Neural progenitor cell (in vitro differentiated cells): Measurements from ENCODE around the gene AZU1. TPM values are rescaled to one million over a fixed set of nuclear protein-coding genes. Genes with fewer than 3 reads are reported as not detected.

Experiments
- DNase-seq: peaks from one replicate; pipeline ENCODE4 v3.0.0-alpha.2; 2016; ENCODE audit warnings: low spot score
- H2AFZ ChIP-seq: fragments of 200-600 bp; sonication (generic); replicated peaks from 2 replicates; pipeline ENCODE4 v1.6.1; 2016; ENCODE audit warnings: antibody characterized with exemption
- H3F3A ChIP-seq: fragments of 200-600 bp; sonication (generic); 2 replicates; pipeline ENCODE4 v1.6.1; 2016; ENCODE audit warnings: antibody characterized with exemption, low read depth
- H3K27ac ChIP-seq: fragments of 200-600 bp; sonication (generic); 2 replicates; pipeline ENCODE4 v1.5.1; 2016; ENCODE audit warnings: mild to moderate bottlenecking
- H3K27me3 ChIP-seq: fragments of 200-600 bp; sonication (generic); 2 replicates; pipeline ENCODE4 v1.6.1; 2016; ENCODE audit warnings: mild to moderate bottlenecking, moderate library complexity
- H3K36me3 ChIP-seq: fragments of 200-600 bp; sonication (generic); 2 replicates; pipeline ENCODE4 v1.5.1; 2016
- H3K4me1 ChIP-seq: fragments of 200-600 bp; sonication (generic); 2 replicates; pipeline ENCODE4 v1.6.1; 2016; ENCODE audit warnings: mixed run types
- H3K4me2 ChIP-seq: fragments of 200-600 bp; sonication (generic); 2 replicates; pipeline ENCODE4 v1.6.1; 2016
- H3K4me3 ChIP-seq: fragments of 200-600 bp; sonication (generic); 2 replicates; pipeline ENCODE4 v1.5.1; 2016
- H3K79me2 ChIP-seq: fragments of 200-600 bp; sonication (generic); 2 replicates; pipeline ENCODE4 v1.6.1; 2016; ENCODE audit warnings: low read depth
- H3K9ac ChIP-seq: fragments of 200-600 bp; sonication (generic); 2 replicates; pipeline ENCODE4 v1.6.1; 2016
- H3K9me3 ChIP-seq: fragments of 200-600 bp; sonication (generic); 2 replicates; pipeline ENCODE4 v1.5.1; 2016; ENCODE audit warnings: low read depth
- H4K20me1 ChIP-seq: fragments of 200-600 bp; sonication (generic); 2 replicates; pipeline ENCODE4 v1.6.1; 2016; ENCODE audit warnings: low read depth
- H3K27ac Mint-ChIP-seq: 3 replicates; pipeline ENCODE4 v1.8.0; 2021; ENCODE audit warnings: mixed read lengths
- H3K27me3 Mint-ChIP-seq: 2 replicates; pipeline ENCODE4 v1.8.0; 2022; ENCODE audit warnings: low read depth, mild to moderate bottlenecking, inconsistent platforms, moderate library complexity, mixed read lengths; ENCODE audit not compliant: insufficient read depth
- H3K36me3 Mint-ChIP-seq: 3 replicates; pipeline ENCODE4 v1.8.0; 2021; ENCODE audit warnings: mixed read lengths
- H3K4me1 Mint-ChIP-seq: 3 replicates; pipeline ENCODE4 v1.8.0; 2021; ENCODE audit warnings: mixed read lengths
- H3K4me3 Mint-ChIP-seq: 3 replicates; pipeline ENCODE4 v1.8.0; 2021; ENCODE audit warnings: mild to moderate bottlenecking, moderate library complexity, mixed read lengths
- H3K9me3 Mint-ChIP-seq: 3 replicates; pipeline ENCODE4 v1.8.0; 2020; ENCODE audit warnings: mixed read lengths
- EZH2 ChIP-seq: fragments of 200-600 bp; sonication (generic); IDR thresholded peaks from 2 replicates; pipeline ENCODE4 v1.6.1; 2017; ENCODE audit warnings: antibody characterized with exemption, mild to moderate bottlenecking, moderate library complexity
- EZH2phosphoT487 ChIP-seq: fragments of 200-600 bp; sonication (generic); IDR thresholded peaks from 2 replicates; pipeline ENCODE4 v1.6.1; 2017; ENCODE audit warnings: antibody characterized with exemption
- total RNA-seq: library from RNA; depleted of rRNA; stranded (reverse); fragments of >200 nt; gene quantifications from 2 replicates; pipeline ENCODE4 v1.2.3, GENCODE V29; 2015; ENCODE audit warnings: low replicate concordance
- TF ChIP-seq, protein P1 (sequence below): fragments of 200-600 bp; sonication (generic); IDR thresholded peaks from 2 replicates; pipeline ENCODE4 v1.5.1; 2017; ENCODE audit warnings: antibody characterized with exemption, mild to moderate bottlenecking

AZU1 gene
- total RNA-seq, 1 donor from 2014 or later = 1.0 TPM

DNA sequence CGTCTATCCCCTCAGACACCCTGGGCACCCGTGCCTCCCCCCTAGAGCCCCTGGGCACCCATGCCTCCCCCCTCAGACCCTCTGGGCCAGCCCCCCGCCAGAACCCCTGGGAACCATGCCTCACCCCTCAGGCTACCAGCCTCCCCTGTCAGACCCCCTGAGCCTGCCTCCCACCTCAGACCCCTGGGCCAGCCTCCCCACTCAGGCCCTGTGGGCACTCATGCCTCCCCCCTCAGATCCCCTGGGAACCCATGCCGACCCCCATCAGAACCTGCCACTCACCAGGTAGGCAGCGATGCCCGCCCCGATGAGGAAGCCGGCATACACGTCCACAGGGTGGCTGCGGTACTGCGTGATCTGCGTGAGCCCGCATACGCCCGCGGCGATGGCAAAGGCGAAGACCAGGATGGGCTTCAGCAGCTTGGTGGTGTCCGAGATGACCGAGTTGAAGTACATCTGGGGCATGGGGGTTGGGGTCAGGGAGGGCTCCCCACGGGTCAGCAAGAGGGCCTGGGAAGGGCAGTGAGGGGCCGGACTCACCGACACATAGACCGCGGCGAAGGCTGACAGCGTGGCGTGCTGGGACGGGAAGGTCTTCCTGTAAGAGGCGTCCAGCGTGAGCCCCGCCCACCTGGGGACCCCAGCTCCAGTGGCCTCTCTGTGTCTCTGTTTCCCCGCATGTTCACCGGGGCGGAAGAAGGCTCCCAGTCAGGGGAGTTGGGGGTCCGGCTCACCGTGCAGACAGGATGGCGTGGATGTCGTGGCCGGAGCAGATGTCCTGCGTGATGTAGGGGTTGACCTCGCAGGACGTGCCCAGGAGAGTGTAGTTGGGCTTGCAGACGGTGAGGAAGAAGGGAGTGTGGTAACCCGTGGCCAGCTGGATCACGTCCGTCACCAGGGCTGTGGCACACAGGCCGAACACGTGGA is 13.2 kb upstream of the AZU1 start:
- Histone ChIP-seq H3K36me3 (peaks cover 3% of the 10 kb centered on the region), H2AFZ (no peak overlapping the region), H3K4me1 (no peaks in the 10 kb centered on the region), H3K9ac (no peak overlapping the region), H3K4me3 (no peak overlapping the region), H3F3A (peaks cover 32% of the 10 kb centered on the region), H3K4me2 (no peak overlapping the region), H3K9me3 (no peaks in the 10 kb centered on the region), H3K27ac (no peak overlapping the region), H3K79me2 (peaks cover 33% of the 10 kb centered on the region), H4K20me1 (peaks cover 50% of the 10 kb centered on the region), H3K27me3 (no peaks in the 10 kb centered on the region)
- H3K4me1 Mint-ChIP-seq = peaks cover 4% of the 10 kb centered on the region
- DNase-seq = no peak
- peak overlapping the region; percentile 63 for H3K27ac Mint-ChIP-seq
- H3K36me3 Mint-ChIP-seq = peaks cover 30% of the 10 kb centered on the region
- no peak for TF ChIP-seq EZH2phosphoT487
- no peak for TF ChIP-seq EZH2
- TF ChIP-seq, protein P1, sequence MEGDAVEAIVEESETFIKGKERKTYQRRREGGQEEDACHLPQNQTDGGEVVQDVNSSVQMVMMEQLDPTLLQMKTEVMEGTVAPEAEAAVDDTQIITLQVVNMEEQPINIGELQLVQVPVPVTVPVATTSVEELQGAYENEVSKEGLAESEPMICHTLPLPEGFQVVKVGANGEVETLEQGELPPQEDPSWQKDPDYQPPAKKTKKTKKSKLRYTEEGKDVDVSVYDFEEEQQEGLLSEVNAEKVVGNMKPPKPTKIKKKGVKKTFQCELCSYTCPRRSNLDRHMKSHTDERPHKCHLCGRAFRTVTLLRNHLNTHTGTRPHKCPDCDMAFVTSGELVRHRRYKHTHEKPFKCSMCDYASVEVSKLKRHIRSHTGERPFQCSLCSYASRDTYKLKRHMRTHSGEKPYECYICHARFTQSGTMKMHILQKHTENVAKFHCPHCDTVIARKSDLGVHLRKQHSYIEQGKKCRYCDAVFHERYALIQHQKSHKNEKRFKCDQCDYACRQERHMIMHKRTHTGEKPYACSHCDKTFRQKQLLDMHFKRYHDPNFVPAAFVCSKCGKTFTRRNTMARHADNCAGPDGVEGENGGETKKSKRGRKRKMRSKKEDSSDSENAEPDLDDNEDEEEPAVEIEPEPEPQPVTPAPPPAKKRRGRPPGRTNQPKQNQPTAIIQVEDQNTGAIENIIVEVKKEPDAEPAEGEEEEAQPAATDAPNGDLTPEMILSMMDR = no peak
- no peak overlapping the region for H3K4me3 Mint-ChIP-seq
- H3K9me3 Mint-ChIP-seq = peaks cover 2% of the 10 kb centered on the region
- peaks cover 17% of the 10 kb centered on the region for H3K27me3 Mint-ChIP-seq

DNA sequence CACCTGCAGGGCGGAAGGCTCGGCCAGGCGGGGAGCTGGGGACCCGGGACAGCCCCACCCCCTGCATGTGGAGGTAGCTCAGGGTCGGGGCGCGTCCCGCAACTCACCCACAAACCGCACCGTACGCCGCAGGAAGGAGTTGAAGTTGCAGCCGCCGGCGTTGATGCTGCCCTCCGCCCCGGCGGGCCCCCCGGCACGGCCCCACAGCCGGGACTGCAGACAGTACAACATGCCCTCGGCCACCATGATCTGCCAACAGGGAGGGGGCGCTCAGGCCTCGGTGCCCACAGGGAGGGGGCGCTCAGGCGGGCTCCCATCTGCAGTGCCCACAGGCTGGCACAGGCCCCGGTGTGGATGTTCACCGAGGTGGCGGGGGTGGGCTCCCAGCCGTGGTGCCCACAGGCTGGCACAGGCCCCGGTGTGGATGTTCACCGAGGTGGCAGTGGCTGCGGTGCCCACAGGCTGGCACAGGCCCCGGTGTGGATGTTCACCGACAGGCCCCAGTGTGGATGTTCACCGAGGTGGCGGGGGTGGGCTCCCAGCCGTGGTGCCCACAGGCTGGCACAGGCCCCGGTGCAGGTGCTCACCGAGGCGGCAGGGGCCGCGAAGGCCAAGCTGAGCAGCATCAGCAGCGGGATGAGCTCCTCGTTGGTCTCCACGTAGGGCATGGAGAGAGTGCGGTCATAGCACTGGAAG is 12.4 kb upstream of the AZU1 start:
- peaks cover 50% of the 10 kb centered on the region for H4K20me1 ChIP-seq
- no peak overlapping the region for H3K4me3 Mint-ChIP-seq
- no peak overlapping the region for H2AFZ ChIP-seq
- H3K4me2 ChIP-seq = no peak overlapping the region
- peaks cover 29% of the 10 kb centered on the region for H3F3A ChIP-seq
- H3K4me3 ChIP-seq = no peak overlapping the region
- no peaks in the 10 kb centered on the region for H3K27me3 ChIP-seq
- peaks cover 10% of the 10 kb centered on the region for H3K4me1 Mint-ChIP-seq
- no peak for TF ChIP-seq EZH2
- TF ChIP-seq, protein P1 = no peak
- no peak for TF ChIP-seq EZH2phosphoT487
- no peaks in the 10 kb centered on the region for H3K36me3 ChIP-seq
- H3K79me2 ChIP-seq = peaks cover 35% of the 10 kb centered on the region
- H3K4me1 ChIP-seq = no peaks in the 10 kb centered on the region
- no peak overlapping the region for H3K9ac ChIP-seq
- peaks cover 17% of the 10 kb centered on the region for H3K27me3 Mint-ChIP-seq
- peaks cover 2% of the 10 kb centered on the region for H3K9me3 Mint-ChIP-seq
- DNase-seq = no peak
- H3K27ac Mint-ChIP-seq = no peak overlapping the region
- H3K27ac ChIP-seq = no peak overlapping the region
- peaks cover 28% of the 10 kb centered on the region for H3K36me3 Mint-ChIP-seq
- no peaks in the 10 kb centered on the region for H3K9me3 ChIP-seq

DNA sequence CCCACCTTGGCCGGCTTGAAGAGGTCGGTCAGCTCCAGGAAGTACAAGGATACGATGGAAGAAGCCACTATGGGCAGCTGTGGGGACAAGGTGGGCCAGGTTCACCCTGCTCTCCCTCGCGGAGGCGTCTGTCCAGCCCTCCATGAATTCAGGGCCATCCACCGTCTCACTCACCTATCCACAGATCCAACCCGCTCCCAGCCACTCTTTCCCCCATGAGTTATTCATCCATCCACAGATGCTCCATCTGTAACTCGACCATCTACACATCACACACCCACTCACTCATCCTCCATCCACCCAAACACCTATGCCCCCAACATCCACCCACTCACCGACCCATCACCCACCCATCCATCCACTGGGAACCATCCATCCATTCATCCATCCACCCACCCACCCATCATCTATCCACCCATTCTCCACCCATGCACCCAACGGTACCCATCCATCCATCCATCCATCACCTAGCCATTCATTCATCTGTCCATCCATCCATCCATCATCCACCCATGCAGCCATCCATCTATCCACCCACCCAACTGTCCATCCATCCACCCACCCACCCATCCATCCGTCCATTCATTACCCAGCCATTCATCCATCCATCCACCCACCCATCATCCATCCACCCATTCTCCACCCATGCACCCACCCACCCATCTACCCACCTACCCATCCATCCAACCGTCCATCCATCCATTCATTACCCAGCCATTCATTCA is 11.7 kb upstream of the AZU1 start:
- Mint-ChIP-seq H3K9me3 (peaks cover 2% of the 10 kb centered on the region), H3K4me3 (peak overlapping the region; percentile 62), H3K36me3 (peaks cover 25% of the 10 kb centered on the region), H3K27me3 (peaks cover 18% of the 10 kb centered on the region), H3K27ac (no peak overlapping the region), H3K4me1 (peaks cover 10% of the 10 kb centered on the region)
- Histone ChIP-seq H3K4me1 (no peaks in the 10 kb centered on the region), H3K36me3 (no peaks in the 10 kb centered on the region), H3K27me3 (no peaks in the 10 kb centered on the region), H3K27ac (no peak overlapping the region), H3K9ac (no peak overlapping the region), H3K79me2 (peaks cover 42% of the 10 kb centered on the region), H3F3A (peaks cover 24% of the 10 kb centered on the region), H4K20me1 (peaks cover 50% of the 10 kb centered on the region), H3K4me3 (no peak overlapping the region), H2AFZ (no peak overlapping the region), H3K4me2 (no peak overlapping the region), H3K9me3 (no peaks in the 10 kb centered on the region)
- TF ChIP-seq EZH2 = no peak
- TF ChIP-seq EZH2phosphoT487 = no peak
- TF ChIP-seq, protein P1 = no peak
- DNase-seq = no peak
